D721Med (cell line): ENCODE results near the gene DCAF12L2.

Experiments
- DNase-seq: peaks from one replicate; pipeline ENCODE4 v3.0.0; 2011; ENCODE audit warnings: low spot score; ENCODE audit not compliant: insufficient read length
- FAIRE-seq: peaks from 2 replicates; lab custom pipeline; 2011; peaks lifted over from hg19 to GRCh38; lab: Jason Lieb, UNC
- CTCF ChIP-seq: IDR thresholded peaks from 2 replicates; pipeline ENCODE4 v1.5.1; 2012; ENCODE audit warnings: mild to moderate bottlenecking, control low read depth; ENCODE audit not compliant: insufficient read depth; ENCODE audit errors: missing control alignments

The DCAF12L2 gene

GRCh38 chrX:126164226-126164625, 1.9 kb downstream of the DCAF12L2 start:
- TF ChIP-seq CTCF = no peak
- DNase-seq (no peak), FAIRE-seq (no peak)

- DNase-seq (no peak), FAIRE-seq (no peak)
- no peak for TF ChIP-seq CTCF
Observed at GRCh38 chrX:126141014-126141413, 25.1 kb downstream of the DCAF12L2 start.

GRCh38 chrX:126137899-126138298, 28.2 kb downstream of the DCAF12L2 start:
- no peak for TF ChIP-seq CTCF
- no peak for DNase-seq
- FAIRE-seq = no peak

- TF ChIP-seq CTCF = no peak
- no peak for FAIRE-seq
- DNase-seq = no peak
Observed at GRCh38 chrX:126124721-126125120, 41.4 kb downstream of the DCAF12L2 start.
